Measurements from ENCODE around the gene PRRT1.
A peak's percentile ranks its signal among the peaks of the same experiment; 100 is the strongest.

Gene PRRT1

DNA sequence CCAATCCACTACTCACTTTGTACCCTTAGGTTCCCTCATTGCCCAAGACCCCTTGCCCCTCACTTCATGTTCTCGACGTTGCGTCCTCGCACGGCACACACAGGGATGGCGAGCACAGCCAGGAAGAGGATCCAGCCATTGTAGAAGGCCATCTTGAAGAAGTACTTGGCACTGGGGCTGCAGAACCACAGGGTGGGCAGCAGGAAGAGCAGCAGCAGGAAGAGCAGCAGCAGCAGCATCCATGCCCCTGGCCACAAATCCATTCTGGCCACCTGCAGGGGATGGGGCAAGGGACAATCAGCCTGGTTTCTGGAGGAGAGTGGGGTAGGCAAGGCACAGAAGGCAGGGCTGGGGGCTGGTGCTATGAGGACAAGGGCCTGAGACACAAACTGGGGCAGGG lies 19.5 kb upstream of the PRRT1 start:
- no peaks in the 10 kb centered on the region for H3K9me3 Mint-ChIP-seq
- no peak overlapping the region for H3K27ac Mint-ChIP-seq
- H3K27me3 Mint-ChIP-seq (ENCODE audit: low read depth), result no peaks in the 10 kb centered on the region
- H3K4me3 Mint-ChIP-seq, result no peak overlapping the region
- peaks cover 23% of the 10 kb centered on the region for H3K36me3 Mint-ChIP-seq (ENCODE audit: low read depth)
- peaks cover 32% of the 10 kb centered on the region for H3K4me1 Mint-ChIP-seq (ENCODE audit: low read depth)

GRCh38 chr6:32170294-32170693 lies 18.6 kb upstream of the PRRT1 start:
- H3K36me3 Mint-ChIP-seq (ENCODE audit: low read depth), result peaks cover 26% of the 10 kb centered on the region
- H3K27ac Mint-ChIP-seq, result no peak overlapping the region
- H3K27me3 Mint-ChIP-seq (ENCODE audit: low read depth), result no peaks in the 10 kb centered on the region
- H3K4me1 Mint-ChIP-seq (ENCODE audit: low read depth), result peaks cover 29% of the 10 kb centered on the region
- H3K4me3 Mint-ChIP-seq, result no peak overlapping the region
- H3K9me3 Mint-ChIP-seq, result no peaks in the 10 kb centered on the region

DNA sequence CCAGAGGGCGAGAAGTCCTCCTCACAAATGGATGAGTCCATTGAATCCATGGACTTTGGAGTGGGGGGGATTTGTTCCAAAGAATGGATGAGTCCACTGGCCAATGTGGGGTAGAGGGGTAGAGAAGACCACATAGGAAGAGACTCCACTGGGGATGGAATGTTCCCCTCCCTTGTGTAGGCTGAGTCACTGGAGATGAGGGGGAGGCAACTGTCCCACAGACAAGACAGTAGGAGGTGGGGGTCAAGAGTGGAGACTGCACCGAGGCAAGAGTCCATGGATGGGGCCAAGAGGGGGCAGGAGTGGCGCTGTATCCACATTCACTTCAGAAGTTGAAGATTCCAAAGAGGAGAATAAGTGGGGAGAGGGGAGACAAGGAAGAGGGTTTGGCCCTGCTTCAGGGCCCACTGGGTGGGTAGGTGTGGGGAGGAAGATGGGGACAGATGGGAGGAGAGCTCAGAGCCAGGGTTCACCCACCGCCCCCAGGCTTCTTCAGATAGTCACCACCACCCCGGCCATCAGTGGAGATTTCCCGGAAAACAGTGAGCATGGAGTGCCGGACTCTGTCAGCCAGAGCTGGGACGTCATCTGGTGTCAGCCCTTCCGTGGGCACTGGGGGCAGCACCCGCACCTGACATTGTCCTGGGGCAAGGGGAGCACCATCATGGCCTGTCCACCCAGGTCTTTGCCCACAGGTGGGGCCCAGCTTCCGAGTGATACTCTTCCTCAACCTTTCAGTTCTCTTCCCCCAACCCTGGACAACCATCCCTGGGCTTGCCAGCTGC lies 17.3 kb upstream of the PRRT1 start:
- H3K27me3 Mint-ChIP-seq (ENCODE audit: low read depth), result no peaks in the 10 kb centered on the region
- H3K36me3 Mint-ChIP-seq (ENCODE audit: low read depth), result peaks cover 27% of the 10 kb centered on the region

GRCh38 chr6:32168350-32168749 lies 16.6 kb upstream of the PRRT1 start:
- no peak overlapping the region for H3K27ac Mint-ChIP-seq
- peaks cover 25% of the 10 kb centered on the region for H3K36me3 Mint-ChIP-seq (ENCODE audit: low read depth)
- no peak overlapping the region for H3K4me3 Mint-ChIP-seq

More for the DNA sequence above, 17.3 kb upstream of the PRRT1 start:
- peaks cover 19% of the 10 kb centered on the region for H3K4me1 Mint-ChIP-seq (ENCODE audit: low read depth)
- H3K4me3 Mint-ChIP-seq, result no peak overlapping the region
- H3K27ac Mint-ChIP-seq, result no peak overlapping the region
- no peaks in the 10 kb centered on the region for H3K9me3 Mint-ChIP-seq

GRCh38 chr6:32167761-32168262 lies 16.1 kb upstream of the PRRT1 start:
- H3K36me3 Mint-ChIP-seq (ENCODE audit: low read depth), result peaks cover 25% of the 10 kb centered on the region
- peaks cover 7% of the 10 kb centered on the region for H3K4me1 Mint-ChIP-seq (ENCODE audit: low read depth)
- H3K9me3 Mint-ChIP-seq, result no peaks in the 10 kb centered on the region
- H3K4me3 Mint-ChIP-seq, result no peak overlapping the region
- no peaks in the 10 kb centered on the region for H3K27me3 Mint-ChIP-seq (ENCODE audit: low read depth)
- H3K27ac Mint-ChIP-seq, result no peak overlapping the region

More at GRCh38 chr6:32168350-32168749, 16.6 kb upstream of the PRRT1 start:
- Mint-ChIP-seq H3K27me3 (ENCODE audit: low read depth) (no peaks in the 10 kb centered on the region), H3K9me3 (no peaks in the 10 kb centered on the region), H3K4me1 (ENCODE audit: low read depth) (peaks cover 12% of the 10 kb centered on the region)

DNA sequence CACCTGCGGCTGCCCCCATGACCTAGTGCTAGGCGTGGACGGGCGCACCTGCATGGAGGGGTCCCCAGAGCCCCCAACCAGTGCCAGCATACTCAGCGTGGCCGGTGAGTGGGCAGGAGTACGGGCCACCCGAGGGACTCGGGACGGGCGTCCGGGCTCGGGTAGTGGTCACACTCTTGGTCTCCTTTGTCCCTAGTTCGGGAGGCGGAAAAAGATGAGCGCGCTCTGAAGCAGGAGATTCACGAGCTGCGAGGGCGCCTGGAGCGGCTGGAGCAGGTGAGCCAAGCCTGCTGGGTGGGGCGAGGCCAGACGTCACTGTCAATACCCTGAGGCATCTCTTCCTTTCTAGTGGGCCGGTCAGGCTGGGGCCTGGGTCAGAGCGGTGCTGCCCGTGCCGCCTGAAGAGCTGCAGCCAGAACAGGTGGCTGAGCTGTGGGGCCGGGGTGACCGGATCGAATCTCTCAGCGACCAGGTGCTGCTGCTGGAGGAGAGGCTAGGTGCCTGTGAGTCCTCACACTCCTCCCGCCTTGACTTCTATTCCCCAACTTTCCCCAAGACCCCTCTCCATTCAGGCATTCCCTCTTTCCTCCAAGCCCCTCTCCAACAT lies 15.5 kb upstream of the PRRT1 start:
- Mint-ChIP-seq H3K9me3 (no peaks in the 10 kb centered on the region), H3K36me3 (ENCODE audit: low read depth) (peaks cover 25% of the 10 kb centered on the region), H3K4me1 (ENCODE audit: low read depth) (peaks cover 4% of the 10 kb centered on the region), H3K27me3 (ENCODE audit: low read depth) (no peaks in the 10 kb centered on the region), H3K27ac (no peak overlapping the region), H3K4me3 (no peak overlapping the region)

DNA sequence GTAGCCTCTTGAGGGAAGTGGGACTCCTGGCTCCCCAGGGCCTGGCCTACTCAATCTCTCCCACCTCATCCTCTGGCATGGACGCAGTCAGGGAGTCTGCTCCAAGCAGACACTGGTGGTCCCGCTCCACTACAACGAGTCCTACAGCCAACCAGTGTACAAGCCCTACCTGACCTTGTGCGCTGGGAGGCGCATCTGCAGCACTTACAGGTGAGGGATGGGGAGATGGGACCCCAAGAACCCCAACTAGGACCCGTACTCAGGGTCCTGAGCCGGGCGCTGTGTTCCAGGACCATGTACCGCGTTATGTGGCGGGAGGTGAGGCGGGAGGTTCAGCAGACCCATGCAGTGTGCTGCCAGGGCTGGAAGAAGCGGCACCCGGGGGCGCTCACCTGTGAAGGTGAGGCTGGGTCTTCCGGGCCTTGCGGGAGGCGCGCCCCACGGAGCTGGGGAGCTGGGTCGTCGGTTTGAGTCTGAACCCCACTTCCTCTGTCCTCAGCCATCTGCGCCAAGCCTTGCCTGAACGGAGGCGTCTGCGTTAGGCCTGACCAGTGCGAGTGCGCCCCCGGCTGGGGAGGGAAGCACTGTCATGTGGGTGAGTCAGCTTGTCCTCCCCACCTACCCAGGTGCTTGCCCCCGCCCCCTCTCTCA lies 14.8 kb upstream of the PRRT1 start:
- no peak overlapping the region for H3K27ac Mint-ChIP-seq
- no peak overlapping the region for H3K4me3 Mint-ChIP-seq
- no peaks in the 10 kb centered on the region for H3K9me3 Mint-ChIP-seq
- H3K27me3 Mint-ChIP-seq (ENCODE audit: low read depth), result no peaks in the 10 kb centered on the region
- H3K36me3 Mint-ChIP-seq (ENCODE audit: low read depth), result peaks cover 25% of the 10 kb centered on the region
- peaks cover 4% of the 10 kb centered on the region for H3K4me1 Mint-ChIP-seq (ENCODE audit: low read depth)

GRCh38 chr6:32164295-32164694 lies 12.6 kb upstream of the PRRT1 start, which contains the start of gene EGFL8:
TSS of gene EGFL8 (plus strand) at chr6:32164595. CDS start at chr6:32166166, 1,571 bp downstream.
- no peaks in the 10 kb centered on the region for H3K9me3 Mint-ChIP-seq
- no peaks in the 10 kb centered on the region for H3K27me3 Mint-ChIP-seq (ENCODE audit: low read depth)
- H3K4me3 Mint-ChIP-seq, result no peak within 1 kb of the TSS
- H3K4me1 Mint-ChIP-seq (ENCODE audit: low read depth), result no peaks in the 10 kb centered on the region
- no peak within 1 kb of the TSS for H3K27ac Mint-ChIP-seq
- peaks cover 11% of the 10 kb centered on the region for H3K36me3 Mint-ChIP-seq (ENCODE audit: low read depth)

GRCh38 chr6:32163559-32164258 lies 12.0 kb upstream of the PRRT1 start:
- Mint-ChIP-seq H3K27me3 (ENCODE audit: low read depth) (no peaks in the 10 kb centered on the region), H3K27ac (no peak overlapping the region), H3K4me1 (ENCODE audit: low read depth) (no peaks in the 10 kb centered on the region), H3K36me3 (ENCODE audit: low read depth) (peaks cover 9% of the 10 kb centered on the region), H3K4me3 (no peak overlapping the region), H3K9me3 (no peaks in the 10 kb centered on the region)

- Mint-ChIP-seq H3K27ac (no peak overlapping the region), H3K4me3 (no peak overlapping the region), H3K9me3 (no peaks in the 10 kb centered on the region), H3K4me1 (ENCODE audit: low read depth) (peaks cover 13% of the 10 kb centered on the region), H3K36me3 (ENCODE audit: low read depth) (peaks cover 13% of the 10 kb centered on the region), H3K27me3 (ENCODE audit: low read depth) (peaks cover 2% of the 10 kb centered on the region)
Measured at GRCh38 chr6:32158052-32158451, 6.3 kb upstream of the PRRT1 start.

- H3K9me3 Mint-ChIP-seq, result no peaks in the 10 kb centered on the region
- H3K36me3 Mint-ChIP-seq (ENCODE audit: low read depth), result peaks cover 13% of the 10 kb centered on the region
- H3K4me3 Mint-ChIP-seq, result no peak overlapping the region
- H3K27me3 Mint-ChIP-seq (ENCODE audit: low read depth), result peaks cover 10% of the 10 kb centered on the region
- H3K27ac Mint-ChIP-seq, result no peak overlapping the region
- peaks cover 16% of the 10 kb centered on the region for H3K4me1 Mint-ChIP-seq (ENCODE audit: low read depth)
Measured at GRCh38 chr6:32156891-32157290, 5.2 kb upstream of the PRRT1 start.

DNA sequence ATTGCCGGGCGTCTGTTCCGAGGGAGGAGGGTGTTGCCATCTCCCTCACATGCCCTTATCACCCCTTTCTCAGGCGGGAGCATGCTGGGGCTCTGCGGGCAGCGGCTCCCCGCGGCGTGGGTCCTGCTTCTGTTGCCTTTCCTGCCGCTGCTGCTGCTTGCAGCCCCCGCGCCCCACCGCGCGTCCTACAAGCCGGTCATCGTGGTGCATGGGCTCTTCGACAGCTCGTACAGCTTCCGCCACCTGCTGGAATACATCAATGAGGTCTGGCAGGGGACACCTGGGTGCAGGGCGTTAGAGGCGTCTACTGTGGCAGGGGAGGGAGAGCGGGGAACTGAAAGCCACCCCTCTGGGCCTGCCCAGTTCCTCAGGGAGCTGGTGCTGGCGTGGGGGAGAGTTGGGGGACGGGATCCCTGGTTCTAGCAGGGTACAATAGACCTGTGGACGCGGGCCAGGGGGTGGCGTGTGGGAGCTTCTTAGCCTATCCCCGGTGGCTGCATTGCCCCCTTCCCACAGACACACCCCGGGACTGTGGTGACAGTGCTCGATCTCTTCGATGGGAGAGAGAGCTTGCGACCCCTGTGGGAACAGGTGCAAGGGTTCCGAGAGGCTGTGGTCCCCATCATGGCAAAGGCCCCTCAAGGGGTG lies 2.9 kb upstream of the PRRT1 start:
- peaks cover 21% of the 10 kb centered on the region for H3K4me1 Mint-ChIP-seq (ENCODE audit: low read depth)
- H3K27ac Mint-ChIP-seq, result peak overlapping the region; percentile 87
- H3K9me3 Mint-ChIP-seq, result no peaks in the 10 kb centered on the region
- H3K4me3 Mint-ChIP-seq, result peak overlapping the region; percentile 97
- peaks cover 15% of the 10 kb centered on the region for H3K36me3 Mint-ChIP-seq (ENCODE audit: low read depth)
- H3K27me3 Mint-ChIP-seq (ENCODE audit: low read depth), result peaks cover 27% of the 10 kb centered on the region

- peaks cover 18% of the 10 kb centered on the region for H3K36me3 Mint-ChIP-seq (ENCODE audit: low read depth)
- H3K27me3 Mint-ChIP-seq (ENCODE audit: low read depth), result peaks cover 31% of the 10 kb centered on the region
- H3K4me3 Mint-ChIP-seq, result peak within 1 kb of the TSS; percentile 97
- H3K27ac Mint-ChIP-seq, result peak within 1 kb of the TSS; percentile 87
- H3K4me1 Mint-ChIP-seq (ENCODE audit: low read depth), result peaks cover 23% of the 10 kb centered on the region
- H3K9me3 Mint-ChIP-seq, result no peaks in the 10 kb centered on the region
Measured at GRCh38 chr6:32153564-32154513, 2.1 kb upstream of the PRRT1 start, which contains the start of gene PPT2. TSS of gene PPT2 (plus strand) at chr6:32154141. CDS start at chr6:32154595, 454 bp downstream.

All from T-helper 1 cell treated with Interleukin-12 subunit alpha and Interleukin-12 subunit beta and Interleukin-4 antibody, amounts not matched to agents 30 μg/mL and 1 μg/mL, for 36 hours (primary cell).